Vagina (tissue), 2 donors: ENCODE measurements around the gene HLA-DQB1. TPM values are rescaled to one million over a fixed set of nuclear protein-coding genes. Genes with fewer than 3 reads are reported as not detected.
"Not testable (repeated sequence)": the region's sequence is repeated elsewhere in the genome, so short reads cannot be mapped to it uniquely, and the experiment has no call there.

Experiments used
- DNase-seq, 2 donors: peaks; one replicate each; pipeline ENCODE4 v3.0.0-alpha.2; 2017; ENCODE audit errors: extremely low spot score in 2 of 2
- H3K27ac ChIP-seq: fragments of 200-600 bp; sonication (generic); one replicate; pipeline ENCODE4 v1.5.1; 2019
- H3K27me3 ChIP-seq: fragments of 200-600 bp; sonication (generic); one replicate; pipeline ENCODE4 v1.5.1; 2019
- H3K36me3 ChIP-seq, 2 donors: fragments of 200-600 bp; sonication (generic); one replicate each; pipeline ENCODE4 v1.5.1; 2017 to 2019
- H3K4me1 ChIP-seq: fragments of 200-600 bp; sonication (generic); one replicate; pipeline ENCODE4 v1.5.1; 2019
- H3K4me3 ChIP-seq, 2 donors: fragments of 200-600 bp; sonication (generic); 1 replicate in 1 of 2; 2 replicates in 1 of 2; pipeline ENCODE4 v1.5.1; 2016 to 2019
- H3K9me3 ChIP-seq: fragments of 200-600 bp; sonication (generic); one replicate; pipeline ENCODE4 v1.5.1; 2019
- CTCF ChIP-seq, 3 experiments: fragments of 450-650 bp in 2 of 3; fragments of 200-600 bp in 1 of 3; sonication (generic) in 1 of 3; IDR thresholded peaks; one replicate each; pipeline ENCODE4 v1.5.1; 2017 to 2019; ENCODE audit warnings: antibody characterized with exemption in 3 of 3, mild to moderate bottlenecking in 2 of 3, moderate library complexity in 2 of 3
- POLR2A ChIP-seq, 2 donors: fragments of 450-650 bp; IDR thresholded peaks; one replicate each; pipeline ENCODE4 v1.6.1; 2017; ENCODE audit warnings: antibody characterized with exemption in 2 of 2, mild to moderate bottlenecking in 2 of 2, moderate library complexity in 2 of 2
- POLR2AphosphoS5 ChIP-seq, 2 donors: sonication (generic); formaldehyde crosslinking; IDR thresholded peaks; one replicate each; pipeline ENCODE4 v1.9.0; 2017; ENCODE audit warnings: antibody characterized with exemption in 2 of 2, mild to moderate bottlenecking in 2 of 2, low read depth in 1 of 2; ENCODE audit not compliant: insufficient read depth in 1 of 2
- intact Hi-C: fragments of 100-400 bp; cut with DNase I; formaldehyde crosslinking; loops from one replicate; pipeline ENCODE4 v1.15.1; 2023
- total RNA-seq: library from RNA; depleted of rRNA; stranded (reverse); fragments of >200 nt; gene quantifications from one replicate; pipeline ENCODE4 v1.2.3, GENCODE V29; 2016

The HLA-DQB1 gene
- total RNA-seq, 1 donor from 2014 or later, result 3.2 TPM

GRCh38 chr6:32645047-32645703 is 21.3 kb downstream of the HLA-DQB1 start:
- Histone ChIP-seq H3K27me3 (no peaks in the 10 kb centered on the region), H3K4me3 (no peak overlapping the region), H3K36me3 (no peaks in the 10 kb centered on the region), H3K4me1 (no peaks in the 10 kb centered on the region), H3K27ac (no peak overlapping the region), H3K9me3 (no peaks in the 10 kb centered on the region)
- DNase-seq, result no peak
- intact Hi-C loops, result no loop called here
- no peak for TF ChIP-seq CTCF (IDR thresholded peaks at IDR 0.05)
- no peak for TF ChIP-seq POLR2A (IDR thresholded peaks at IDR 0.05)
- no peak for TF ChIP-seq POLR2AphosphoS5 (IDR thresholded peaks at IDR 0.05; ENCODE audit: insufficient read depth in 1 of 2, low read depth in 1 of 2)

GRCh38 chr6:32643904-32644303 is 22.6 kb downstream of the HLA-DQB1 start:
- DNase-seq, result no peak
- intact Hi-C loops, result no loop called here
- Histone ChIP-seq H3K9me3 (no peaks in the 10 kb centered on the region), H3K4me3 (no peak overlapping the region), H3K27me3 (no peaks in the 10 kb centered on the region), H3K4me1 (no peaks in the 10 kb centered on the region), H3K36me3 (no peaks in the 10 kb centered on the region), H3K27ac (no peak overlapping the region)
- no peak for TF ChIP-seq CTCF (IDR thresholded peaks at IDR 0.05)
- TF ChIP-seq POLR2AphosphoS5 (IDR thresholded peaks at IDR 0.05; ENCODE audit: insufficient read depth in 1 of 2, low read depth in 1 of 2), result no peak
- TF ChIP-seq POLR2A (IDR thresholded peaks at IDR 0.05), result no peak

- Histone ChIP-seq H3K9me3 (no peaks in the 10 kb centered on the region), H3K36me3 (no peaks in the 10 kb centered on the region), H3K27me3 (no peaks in the 10 kb centered on the region), H3K4me1 (no peaks in the 10 kb centered on the region), H3K4me3 (no peak overlapping the region), H3K27ac (no peak overlapping the region)
- intact Hi-C loops, result no loop called here
- TF ChIP-seq CTCF (IDR thresholded peaks at IDR 0.05), result no peak
- no peak for TF ChIP-seq POLR2A (IDR thresholded peaks at IDR 0.05)
- no peak for TF ChIP-seq POLR2AphosphoS5 (IDR thresholded peaks at IDR 0.05; ENCODE audit: insufficient read depth in 1 of 2, low read depth in 1 of 2)
- no peak for DNase-seq
These were observed 23.7 kb downstream of the HLA-DQB1 start for GRCh38 chr6:32642720-32643106.

GRCh38 chr6:32641785-32642719 is 24.4 kb downstream of the HLA-DQB1 start:
- H3K4me3 ChIP-seq, H3K36me3 ChIP-seq, H3K4me1 ChIP-seq, intact Hi-C loops, H3K27me3 ChIP-seq, H3K9me3 ChIP-seq, DNase-seq, H3K27ac ChIP-seq: not testable (repeated sequence)

- intact Hi-C loops, result no loop called here
- no peaks in the 10 kb centered on the region for H3K9me3 ChIP-seq
- no peaks in the 10 kb centered on the region for H3K27me3 ChIP-seq
- no peaks in the 10 kb centered on the region for H3K4me1 ChIP-seq
- no peak for DNase-seq
- no peaks in the 10 kb centered on the region for H3K36me3 ChIP-seq
- no peak for TF ChIP-seq POLR2AphosphoS5 (IDR thresholded peaks at IDR 0.05; ENCODE audit: insufficient read depth in 1 of 2, low read depth in 1 of 2)
- no peak for TF ChIP-seq CTCF (IDR thresholded peaks at IDR 0.05)
- no peak for TF ChIP-seq POLR2A (IDR thresholded peaks at IDR 0.05)
- H3K27ac ChIP-seq, result no peak overlapping the region
- no peak overlapping the region for H3K4me3 ChIP-seq
These were observed 25.3 kb downstream of the HLA-DQB1 start for GRCh38 chr6:32641122-32641521.
